Measurements from ENCODE around the gene ULK4. TPM values are rescaled to one million over a fixed set of nuclear protein-coding genes. Genes with fewer than 3 reads are reported as not detected.

Gene ULK4
- polyA plus RNA-seq, 1 of the 3 experiments (the other 2 are of a cell fraction): 6.2 TPM

GRCh38 chr3:41430886-41431285, 531.0 kb downstream of the ULK4 start:
- no peaks in the 10 kb centered on the region for H3K79me2 ChIP-seq (ENCODE audit: insufficient read depth)
- H3K9me2 ChIP-seq: no peaks in the 10 kb centered on the region
- no peak overlapping the region for H3K9ac ChIP-seq
- no peaks in the 10 kb centered on the region for H4K20me1 ChIP-seq (ENCODE audit: insufficient read depth)
- H3K4me3 ChIP-seq (ENCODE audit: low read depth in 2 of 2, low read length in 1 of 2): no peak overlapping the region
- DNase-seq: no peak
- H3K4me2 ChIP-seq: no peak overlapping the region
- no peaks in the 10 kb centered on the region for H3K36me3 ChIP-seq (replicated peaks in 1 of 2; ENCODE audit: control insufficient read depth in 1 of 2, insufficient read depth in 2 of 2, low read length in 1 of 2)
- no peaks in the 10 kb centered on the region for H3K27me3 ChIP-seq (ENCODE audit: insufficient read depth)
- peaks cover 0 to 2% of the 10 kb centered on the region in 2 experiments; a peak in 1 of 4 replicates for H3K4me1 ChIP-seq (ENCODE audit: control insufficient read depth in 1 of 2, insufficient read depth in 2 of 2, low read depth in 1 of 2, low read length in 1 of 2)
- H2AFZ ChIP-seq (ENCODE audit: low read depth): no peak overlapping the region
- POLR2A ChIA-PET: no interaction called here
- no peak overlapping the region for H3K27ac ChIP-seq (ENCODE audit: low read depth in 2 of 2, low read length in 1 of 2)
- CTCF ChIA-PET: no interaction called here
- no peaks in the 10 kb centered on the region for H3F3A ChIP-seq (replicated peaks; ENCODE audit: insufficient read depth)
- WGBS (ENCODE audit: low lambda C conversion rate): 96% methylated on average over 12 of the region's 12 CpGs
- no peaks in the 10 kb centered on the region; the same call in 1 of the 2 replicates for H3K9me3 ChIP-seq
- TF ChIP-seq, protein P1, sequence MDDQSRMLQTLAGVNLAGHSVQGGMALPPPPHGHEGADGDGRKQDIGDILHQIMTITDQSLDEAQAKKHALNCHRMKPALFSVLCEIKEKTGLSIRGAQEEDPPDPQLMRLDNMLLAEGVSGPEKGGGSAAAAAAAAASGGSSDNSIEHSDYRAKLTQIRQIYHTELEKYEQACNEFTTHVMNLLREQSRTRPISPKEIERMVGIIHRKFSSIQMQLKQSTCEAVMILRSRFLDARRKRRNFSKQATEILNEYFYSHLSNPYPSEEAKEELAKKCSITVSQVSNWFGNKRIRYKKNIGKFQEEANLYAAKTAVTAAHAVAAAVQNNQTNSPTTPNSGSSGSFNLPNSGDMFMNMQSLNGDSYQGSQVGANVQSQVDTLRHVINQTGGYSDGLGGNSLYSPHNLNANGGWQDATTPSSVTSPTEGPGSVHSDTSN (IDR thresholded peaks at IDR 0.05): no peak
- no peak for TF ChIP-seq IRF3 (IDR thresholded peaks at IDR 0.05; ENCODE audit: low read depth, low read length)

DNA sequence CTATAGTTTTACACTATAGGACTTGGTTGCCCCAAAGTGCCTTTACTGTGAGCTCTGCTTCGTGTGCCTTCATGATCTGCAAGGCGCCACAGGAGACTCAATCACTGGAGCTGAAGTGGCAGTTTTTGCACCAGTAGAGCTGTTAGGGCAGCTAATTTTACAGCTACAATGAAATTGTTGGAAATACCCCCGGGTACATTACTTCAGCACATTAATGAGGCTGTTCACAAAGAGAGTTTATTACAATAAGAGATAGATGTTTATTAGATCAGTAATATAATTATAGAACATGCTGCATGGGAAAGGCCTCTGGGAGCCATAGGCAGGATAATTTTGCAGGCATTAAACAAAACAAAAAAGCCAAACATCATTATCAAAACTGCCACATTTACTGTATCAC, 531.5 kb downstream of the ULK4 start:
- peaks cover 0 to 2% of the 10 kb centered on the region in 2 experiments; a peak in 1 of 4 replicates for H3K4me1 ChIP-seq (ENCODE audit: control insufficient read depth in 1 of 2, insufficient read depth in 2 of 2, low read depth in 1 of 2, low read length in 1 of 2)
- no peak overlapping the region for H2AFZ ChIP-seq (ENCODE audit: low read depth)
- no peak for TF ChIP-seq NFIC (IDR thresholded peaks at IDR 0.05; ENCODE audit: borderline replicate concordance)
- no peak for TF ChIP-seq FOXJ3 (CRISPR knock-in tag; IDR thresholded peaks at IDR 0.05)
- TF ChIP-seq ZBTB33 (IDR thresholded peaks at IDR 0.05; ENCODE audit: borderline replicate concordance, low read depth): no peak
- no peak for TF ChIP-seq CHD2 (IDR thresholded peaks at IDR 0.05; ENCODE audit: low read length, partially characterized antibody)
- WGBS (ENCODE audit: low lambda C conversion rate): 59% methylated on average over 3 of the region's 3 CpGs
- DNase-seq: no peak
- no peaks in the 10 kb centered on the region for H4K20me1 ChIP-seq (ENCODE audit: insufficient read depth)
- no peaks in the 10 kb centered on the region for H3K36me3 ChIP-seq (replicated peaks in 1 of 2; ENCODE audit: control insufficient read depth in 1 of 2, insufficient read depth in 2 of 2, low read length in 1 of 2)
- CTCF ChIA-PET: interaction anchor here (0.7 to 1.1 kb wide), 2 partner anchors 18 to 297 kb away, joined by 3 read pairs; no protein-coding TSS in a partner anchor
- no peak overlapping the region for H3K9ac ChIP-seq
- POLR2A ChIA-PET: no interaction called here
- H3F3A ChIP-seq (replicated peaks; ENCODE audit: insufficient read depth): no peaks in the 10 kb centered on the region
- H3K27me3 ChIP-seq (ENCODE audit: insufficient read depth): no peaks in the 10 kb centered on the region
- no peak overlapping the region for H3K4me2 ChIP-seq
- H3K27ac ChIP-seq (ENCODE audit: low read depth in 2 of 2, low read length in 1 of 2): 0 out of 4 replicates have a peak overlapping the region, but pooled peaks of 1 of the 2 experiments have one; percentile 4
- H3K4me3 ChIP-seq (ENCODE audit: low read depth in 2 of 2, low read length in 1 of 2): no peak overlapping the region
- H3K79me2 ChIP-seq (ENCODE audit: insufficient read depth): no peaks in the 10 kb centered on the region
- H3K9me3 ChIP-seq: no peaks in the 10 kb centered on the region; the same call in 1 of the 2 replicates
- H3K9me2 ChIP-seq: no peaks in the 10 kb centered on the region

- CTCF ChIA-PET: no interaction called here
- H3K4me1 ChIP-seq (ENCODE audit: control insufficient read depth in 1 of 2, insufficient read depth in 2 of 2, low read depth in 1 of 2, low read length in 1 of 2): peaks cover 0 to 2% of the 10 kb centered on the region in 2 experiments; a peak in 1 of 4 replicates
- H3F3A ChIP-seq (replicated peaks; ENCODE audit: insufficient read depth): no peaks in the 10 kb centered on the region
- no peak overlapping the region for H3K27ac ChIP-seq (ENCODE audit: low read depth in 2 of 2, low read length in 1 of 2)
- no peak overlapping the region for H3K9ac ChIP-seq
- 32% methylated on average over 3 of the region's 3 CpGs for WGBS (ENCODE audit: low lambda C conversion rate)
- H2AFZ ChIP-seq (ENCODE audit: low read depth): no peak overlapping the region
- POLR2A ChIA-PET: no interaction called here
- no peaks in the 10 kb centered on the region for H3K27me3 ChIP-seq (ENCODE audit: insufficient read depth)
- H3K4me3 ChIP-seq (ENCODE audit: low read depth in 2 of 2, low read length in 1 of 2): no peak overlapping the region
- no peaks in the 10 kb centered on the region for H3K9me2 ChIP-seq
- H3K79me2 ChIP-seq (ENCODE audit: insufficient read depth): no peaks in the 10 kb centered on the region
- H3K4me2 ChIP-seq: no peak overlapping the region
- H4K20me1 ChIP-seq (ENCODE audit: insufficient read depth): no peaks in the 10 kb centered on the region
- H3K36me3 ChIP-seq (replicated peaks in 1 of 2; ENCODE audit: control insufficient read depth in 1 of 2, insufficient read depth in 2 of 2, low read length in 1 of 2): no peaks in the 10 kb centered on the region
- no peak for DNase-seq
- no peaks in the 10 kb centered on the region; the same call in 1 of the 2 replicates for H3K9me3 ChIP-seq
- TF ChIP-seq ZBTB33 (IDR thresholded peaks at IDR 0.05; ENCODE audit: borderline replicate concordance, low read depth) (no peak), CHD2 (IDR thresholded peaks at IDR 0.05; ENCODE audit: low read length, partially characterized antibody) (no peak), TCF12 (IDR thresholded peaks at IDR 0.05) (no peak), EZH2phosphoT487 (IDR thresholded peaks at IDR 0.05; ENCODE audit: borderline replicate concordance, low read depth) (no peak), IRF3 (IDR thresholded peaks at IDR 0.05; ENCODE audit: low read depth, low read length) (no peak)
- TF ChIP-seq, protein P2, sequence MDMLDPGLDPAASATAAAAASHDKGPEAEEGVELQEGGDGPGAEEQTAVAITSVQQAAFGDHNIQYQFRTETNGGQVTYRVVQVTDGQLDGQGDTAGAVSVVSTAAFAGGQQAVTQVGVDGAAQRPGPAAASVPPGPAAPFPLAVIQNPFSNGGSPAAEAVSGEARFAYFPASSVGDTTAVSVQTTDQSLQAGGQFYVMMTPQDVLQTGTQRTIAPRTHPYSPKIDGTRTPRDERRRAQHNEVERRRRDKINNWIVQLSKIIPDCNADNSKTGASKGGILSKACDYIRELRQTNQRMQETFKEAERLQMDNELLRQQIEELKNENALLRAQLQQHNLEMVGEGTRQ (IDR thresholded peaks at IDR 0.05; ENCODE audit: borderline replicate concordance, low read depth, low read length): no peak
Observed at GRCh38 chr3:41426485-41426884, 535.4 kb downstream of the ULK4 start.
